ENCODE measurements around the gene IL18. TPM values are rescaled to one million over a fixed set of nuclear protein-coding genes. Genes with fewer than 3 reads are reported as not detected.

Gene IL18
- total RNA-seq, 1 experiment from 2014 or later, result 0.31 TPM

DNA sequence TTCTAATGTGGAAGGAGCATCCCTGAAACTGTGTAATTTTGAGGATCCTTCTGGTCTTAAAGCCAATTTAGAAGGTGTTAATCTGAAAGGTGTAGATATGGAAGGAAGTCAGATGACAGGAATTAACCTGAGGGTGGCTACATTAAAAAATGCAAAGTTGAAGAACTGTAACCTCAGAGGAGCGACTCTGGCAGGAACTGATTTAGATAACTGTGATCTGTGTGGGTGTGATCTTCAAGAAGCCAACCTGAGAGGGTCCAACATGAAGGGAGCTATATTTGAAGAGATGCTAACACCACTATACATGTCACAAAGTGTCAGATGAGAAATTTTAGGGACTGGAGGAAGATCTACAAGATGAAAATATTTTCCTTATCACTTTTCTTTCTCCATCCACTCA lies 19.0 kb upstream of the IL18 start:
- Mint-ChIP-seq H3K4me1 (peaks cover 2 to 3% of the 10 kb centered on the region in 2 experiments; a peak in 1 of 4 replicates), H3K27me3 (ENCODE audit: low read depth) (peaks cover 11% of the 10 kb centered on the region), H3K9me3 (peaks cover 4 to 7% of the 10 kb centered on the region in 2 experiments; a peak in 4 of 5 replicates), H3K4me3 (no peak overlapping the region), H3K36me3 (ENCODE audit: insufficient read depth in 1 of 3, low read depth in 3 of 3) (no peaks in the 10 kb centered on the region), H3K27ac (no peak overlapping the region)
- no peak overlapping the region for H3K4me2 ChIP-seq (ENCODE audit: insufficient read depth, insufficient read length, low read length)
- no peak overlapping the region for H2AFZ ChIP-seq (ENCODE audit: low read length)
- H2BK20ac ChIP-seq (ENCODE audit: low read depth, low read length, poor library complexity, severe bottlenecking), result no peak overlapping the region
- no peak overlapping the region for H3K4ac ChIP-seq (ENCODE audit: low read depth, low read length)
- DNase-seq, result no peak
- H3K79me2 ChIP-seq (ENCODE audit: insufficient read depth, low read length), result no peaks in the 10 kb centered on the region
- H4K20me1 ChIP-seq (ENCODE audit: control insufficient read depth, insufficient read depth, insufficient read length), result no peaks in the 10 kb centered on the region
- H4K5ac ChIP-seq (ENCODE audit: insufficient read length, low read depth, low read length), result no peak overlapping the region
- no peak overlapping the region for H3K18ac ChIP-seq (ENCODE audit: insufficient read length, low read depth, low read length)
- H3K23me2 ChIP-seq (ENCODE audit: insufficient read length, low read depth, low read length, poor library complexity, severe bottlenecking), result no peaks in the 10 kb centered on the region
- no peaks in the 10 kb centered on the region; the same call in 1 of the 2 replicates for H3K4me1 ChIP-seq (ENCODE audit: insufficient read depth, low read length)
- H3K27me3 ChIP-seq (ENCODE audit: insufficient read depth, low read length), result no peaks in the 10 kb centered on the region
- no peak overlapping the region for H2AK5ac ChIP-seq (ENCODE audit: insufficient read length, low read length)
- H4K8ac ChIP-seq (replicated peaks; ENCODE audit: insufficient read length, low read depth, low read length), result no peak overlapping the region
- H3K9me3 ChIP-seq (ENCODE audit: control insufficient read depth, low read depth, low read length), result no peaks in the 10 kb centered on the region
- no peak overlapping the region for H2BK5ac ChIP-seq (ENCODE audit: insufficient read length, low read length)
- H2BK12ac ChIP-seq (ENCODE audit: insufficient read length, low read depth, low read length), result no peak overlapping the region
- no CpG with 5 or more reads among the region's 1 CpG for WGBS (ENCODE audit: extremely low coverage, insufficient read length, low lambda C conversion rate)
- no peak overlapping the region for H3K56ac ChIP-seq (ENCODE audit: insufficient read length, low read depth, low read length)
- no peak overlapping the region for H2BK120ac ChIP-seq (ENCODE audit: low read depth, low read length, poor library complexity, severe bottlenecking)
- no peak overlapping the region for H3K23ac ChIP-seq (ENCODE audit: insufficient read length, low read depth, low read length)
- TF ChIP-seq, protein P1, sequence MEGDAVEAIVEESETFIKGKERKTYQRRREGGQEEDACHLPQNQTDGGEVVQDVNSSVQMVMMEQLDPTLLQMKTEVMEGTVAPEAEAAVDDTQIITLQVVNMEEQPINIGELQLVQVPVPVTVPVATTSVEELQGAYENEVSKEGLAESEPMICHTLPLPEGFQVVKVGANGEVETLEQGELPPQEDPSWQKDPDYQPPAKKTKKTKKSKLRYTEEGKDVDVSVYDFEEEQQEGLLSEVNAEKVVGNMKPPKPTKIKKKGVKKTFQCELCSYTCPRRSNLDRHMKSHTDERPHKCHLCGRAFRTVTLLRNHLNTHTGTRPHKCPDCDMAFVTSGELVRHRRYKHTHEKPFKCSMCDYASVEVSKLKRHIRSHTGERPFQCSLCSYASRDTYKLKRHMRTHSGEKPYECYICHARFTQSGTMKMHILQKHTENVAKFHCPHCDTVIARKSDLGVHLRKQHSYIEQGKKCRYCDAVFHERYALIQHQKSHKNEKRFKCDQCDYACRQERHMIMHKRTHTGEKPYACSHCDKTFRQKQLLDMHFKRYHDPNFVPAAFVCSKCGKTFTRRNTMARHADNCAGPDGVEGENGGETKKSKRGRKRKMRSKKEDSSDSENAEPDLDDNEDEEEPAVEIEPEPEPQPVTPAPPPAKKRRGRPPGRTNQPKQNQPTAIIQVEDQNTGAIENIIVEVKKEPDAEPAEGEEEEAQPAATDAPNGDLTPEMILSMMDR (conservative IDR thresholded peaks at IDR 0.05), result no peak
- no peak overlapping the region for H2BK15ac ChIP-seq (ENCODE audit: low read depth, low read length)
- no peaks in the 10 kb centered on the region for H3K79me1 ChIP-seq (ENCODE audit: insufficient read depth, low read depth, low read length, poor library complexity, severe bottlenecking)
- no peak overlapping the region for H4K91ac ChIP-seq (ENCODE audit: insufficient read length, low read depth, low read length)
- H3T11ph ChIP-seq (ENCODE audit: low read length), result no peak overlapping the region
- H3K27ac ChIP-seq (ENCODE audit: insufficient read length, low read depth, low read length), result no peak overlapping the region
- H3K14ac ChIP-seq (ENCODE audit: insufficient read depth, low read length), result no peak overlapping the region
- H3K9ac ChIP-seq (ENCODE audit: extremely low read depth, insufficient read length, low read length), result no peak overlapping the region

All from H9 (cell line).